ENCODE data around the gene MANF. TPM values are rescaled to one million over a fixed set of nuclear protein-coding genes. Genes with fewer than 3 reads are reported as not detected.

Gene MANF
- total and polyA plus RNA-seq, 2 of the 4 experiments (the other 2 are of a cell fraction): 65.4 to 122 TPM

DNA sequence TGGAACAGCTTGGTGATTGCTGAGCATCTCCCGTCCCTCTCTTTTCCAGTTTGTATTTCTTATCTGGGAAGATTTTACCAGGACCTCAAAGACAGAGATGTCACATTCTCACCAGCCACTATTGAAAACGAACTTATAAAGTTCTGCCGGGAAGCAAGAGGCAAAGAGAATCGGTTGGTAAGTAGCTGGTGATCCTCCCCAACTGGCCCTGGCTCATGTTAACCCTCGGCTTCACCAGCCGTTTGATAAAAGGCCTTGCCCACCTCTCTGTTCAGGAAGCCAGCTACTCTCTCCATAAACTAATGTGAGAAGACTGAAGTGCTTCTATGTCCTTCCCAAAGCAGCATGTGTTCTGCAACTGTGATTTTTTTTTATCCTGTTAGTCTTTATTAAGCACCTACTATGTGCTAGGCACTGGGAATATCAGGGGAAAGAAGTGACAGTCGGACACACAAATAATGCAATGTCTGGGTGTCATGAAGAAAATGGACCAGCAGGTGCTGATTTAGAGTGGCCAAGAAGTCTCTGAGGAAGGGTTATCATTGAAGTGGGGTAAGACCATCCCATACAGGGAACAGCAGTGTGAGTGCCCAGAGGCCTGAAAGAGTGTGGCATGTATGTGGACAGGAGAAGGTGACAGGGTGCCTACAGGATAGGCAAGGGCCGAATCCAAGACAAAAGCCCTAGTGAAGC lies 1.2 kb downstream of the MANF start:
- H4K5ac ChIP-seq (ENCODE audit: low read depth, low read length): no peak overlapping the region
- no peak overlapping the region for H3K18ac ChIP-seq (ENCODE audit: low read depth, low read length)
- no peak for ATAC-seq (ENCODE audit: low read depth)
- H3K9me3 ChIP-seq (ENCODE audit: control insufficient read depth, insufficient read depth, low read length): no peaks in the 10 kb centered on the region
- no peak overlapping the region for H2BK20ac ChIP-seq (ENCODE audit: low read depth, low read length)
- H3K79me1 ChIP-seq (ENCODE audit: low read depth in 1 of 2, low read length in 2 of 2): peaks cover 29 to 63% of the 10 kb centered on the region in 2 experiments
- H3K9me1 ChIP-seq (ENCODE audit: insufficient read depth, low read length): no peaks in the 10 kb centered on the region
- peak overlapping the region; percentile 20; the same call in 1 of the 2 replicates for H3K27ac ChIP-seq (ENCODE audit: insufficient read depth, low read length)
- H2AFZ ChIP-seq (replicated peaks; ENCODE audit: low read length, poor library complexity): no peak overlapping the region
- peak overlapping the region; percentile 65 for H3K4me3 ChIP-seq (ENCODE audit: insufficient read depth, low read depth, low read length)
- dilution Hi-C loops (cut with HindIII; ENCODE audit: low sequenced_read_pairs, unreplicated experiment): no loop called here
- ChIA-PET CTCF (interaction anchor here (0.5 to 0.9 kb wide), 3 partner anchors 88 to 770 kb away, joined by 3 read pairs; no protein-coding TSS in a partner anchor), POLR2A (ENCODE audit: unreplicated experiment) (no interaction called here)
- peak overlapping the region; percentile 96 for H2AK9ac ChIP-seq (replicated peaks; ENCODE audit: low read depth, low read length, poor library complexity)
- H3K4ac ChIP-seq (ENCODE audit: low read depth, low read length): no peak overlapping the region
- H4K8ac ChIP-seq (ENCODE audit: low read depth in 2 of 2, low read length in 2 of 2): no peak overlapping the region; a peak in 1 of 4 replicates
- no peaks in the 10 kb centered on the region for H3K27me3 ChIP-seq (ENCODE audit: control insufficient read depth, insufficient read depth, low read length)
- peak overlapping the region; percentile 64 for H3K14ac ChIP-seq (replicated peaks; ENCODE audit: low read depth, low read length)
- no peak overlapping the region for H2BK15ac ChIP-seq (ENCODE audit: low read depth, low read length)
- peaks cover 10% of the 10 kb centered on the region for H3K4me1 ChIP-seq (ENCODE audit: control insufficient read depth, insufficient read depth, low read length)
- H3K4me2 ChIP-seq (ENCODE audit: low read depth, low read length): peak overlapping the region; percentile 94
- no peak overlapping the region for H2BK120ac ChIP-seq (ENCODE audit: low read depth, low read length)
- peaks cover 26% of the 10 kb centered on the region for H3K36me3 ChIP-seq (ENCODE audit: control insufficient read depth, insufficient read depth, low read length)
- no peak for DNase-seq
- peak overlapping the region; percentile 71; the same call in 1 of the 2 replicates for H2AK5ac ChIP-seq (ENCODE audit: low read depth, low read length)
- H3K56ac ChIP-seq (ENCODE audit: extremely low read depth, insufficient read depth, low read length): peak overlapping the region; percentile 70; the same call in 1 of the 2 replicates
- in situ Hi-C loops (cut with MboI; ENCODE audit: low sequenced_read_pairs): loop anchor here (25.0 kb wide), 2 partner anchors 551 to 1049 kb away; partner anchors contain the start of genes PARP3, RASSF1, RRP9 and TUSC2
- H4K20me1 ChIP-seq (ENCODE audit: insufficient read depth, low read length): peaks cover 46% of the 10 kb centered on the region
- BruUV-seq (replicated peaks): TSS peak; percentile 75
- WGBS, 2 experiments (ENCODE audit: extremely low coverage in 2 of 2, insufficient read length in 1 of 2): no CpG with 5 or more reads among the region's 8 CpGs
- peak overlapping the region; percentile 77 for H3K23ac ChIP-seq (ENCODE audit: low read depth, low read length)
- H4K91ac ChIP-seq (ENCODE audit: insufficient read depth, low read depth, low read length): no peak overlapping the region
- intact Hi-C loops (cut with micrococcal nuclease): loop anchor here (5.0 kb wide), 3 partner anchors 414 to 1039 kb away; partner anchors contain the start of gene ZMYND10
- peak overlapping the region; percentile 93 for H3K9ac ChIP-seq (ENCODE audit: low read depth, low read length)
- H2BK5ac ChIP-seq (ENCODE audit: low read depth, low read length, poor library complexity, severe bottlenecking): no peak overlapping the region
- TF ChIP-seq RFX5 (IDR thresholded peaks at IDR 0.05; ENCODE audit: low read depth, low read length) (no peak), NFE2L2 (IDR thresholded peaks at IDR 0.05; ENCODE audit: low read depth, low read length) (no peak), FOS (IDR thresholded peaks at IDR 0.05; ENCODE audit: low read depth, low read length) (no peak), SMC3 (IDR thresholded peaks at IDR 0.05; ENCODE audit: low read depth, low read length) (no peak), CHD1 (IDR thresholded peaks at IDR 0.05; ENCODE audit: low read depth, low read length) (no peak), RCOR1 (IDR thresholded peaks at IDR 0.05; ENCODE audit: insufficient replicate concordance, low read length) (no peak), BHLHE40 (IDR thresholded peaks at IDR 0.05; ENCODE audit: low read depth, low read length) (no peak), POLR2A (IDR thresholded peaks at IDR 0.05; ENCODE audit: low read depth, low read length) (no peak), MAFK (IDR thresholded peaks at IDR 0.05; ENCODE audit: low read depth, low read length) (no peak), MXI1 (IDR thresholded peaks at IDR 0.05; ENCODE audit: borderline replicate concordance, low read depth, low read length) (no peak), CEBPB (IDR thresholded peaks at IDR 0.05; ENCODE audit: low read depth, low read length) (no peak), RAD21 (IDR thresholded peaks at IDR 0.05; ENCODE audit: low read length) (no peak)
- TF ChIP-seq, protein P1, sequence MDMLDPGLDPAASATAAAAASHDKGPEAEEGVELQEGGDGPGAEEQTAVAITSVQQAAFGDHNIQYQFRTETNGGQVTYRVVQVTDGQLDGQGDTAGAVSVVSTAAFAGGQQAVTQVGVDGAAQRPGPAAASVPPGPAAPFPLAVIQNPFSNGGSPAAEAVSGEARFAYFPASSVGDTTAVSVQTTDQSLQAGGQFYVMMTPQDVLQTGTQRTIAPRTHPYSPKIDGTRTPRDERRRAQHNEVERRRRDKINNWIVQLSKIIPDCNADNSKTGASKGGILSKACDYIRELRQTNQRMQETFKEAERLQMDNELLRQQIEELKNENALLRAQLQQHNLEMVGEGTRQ (IDR thresholded peaks at IDR 0.05; ENCODE audit: low read depth, low read length): no peak
- TF ChIP-seq, protein P2, sequence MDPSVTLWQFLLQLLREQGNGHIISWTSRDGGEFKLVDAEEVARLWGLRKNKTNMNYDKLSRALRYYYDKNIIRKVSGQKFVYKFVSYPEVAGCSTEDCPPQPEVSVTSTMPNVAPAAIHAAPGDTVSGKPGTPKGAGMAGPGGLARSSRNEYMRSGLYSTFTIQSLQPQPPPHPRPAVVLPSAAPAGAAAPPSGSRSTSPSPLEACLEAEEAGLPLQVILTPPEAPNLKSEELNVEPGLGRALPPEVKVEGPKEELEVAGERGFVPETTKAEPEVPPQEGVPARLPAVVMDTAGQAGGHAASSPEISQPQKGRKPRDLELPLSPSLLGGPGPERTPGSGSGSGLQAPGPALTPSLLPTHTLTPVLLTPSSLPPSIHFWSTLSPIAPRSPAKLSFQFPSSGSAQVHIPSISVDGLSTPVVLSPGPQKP (IDR thresholded peaks at IDR 0.05; ENCODE audit: borderline replicate concordance, low read depth, low read length): no peak
- TF ChIP-seq, protein P3, sequence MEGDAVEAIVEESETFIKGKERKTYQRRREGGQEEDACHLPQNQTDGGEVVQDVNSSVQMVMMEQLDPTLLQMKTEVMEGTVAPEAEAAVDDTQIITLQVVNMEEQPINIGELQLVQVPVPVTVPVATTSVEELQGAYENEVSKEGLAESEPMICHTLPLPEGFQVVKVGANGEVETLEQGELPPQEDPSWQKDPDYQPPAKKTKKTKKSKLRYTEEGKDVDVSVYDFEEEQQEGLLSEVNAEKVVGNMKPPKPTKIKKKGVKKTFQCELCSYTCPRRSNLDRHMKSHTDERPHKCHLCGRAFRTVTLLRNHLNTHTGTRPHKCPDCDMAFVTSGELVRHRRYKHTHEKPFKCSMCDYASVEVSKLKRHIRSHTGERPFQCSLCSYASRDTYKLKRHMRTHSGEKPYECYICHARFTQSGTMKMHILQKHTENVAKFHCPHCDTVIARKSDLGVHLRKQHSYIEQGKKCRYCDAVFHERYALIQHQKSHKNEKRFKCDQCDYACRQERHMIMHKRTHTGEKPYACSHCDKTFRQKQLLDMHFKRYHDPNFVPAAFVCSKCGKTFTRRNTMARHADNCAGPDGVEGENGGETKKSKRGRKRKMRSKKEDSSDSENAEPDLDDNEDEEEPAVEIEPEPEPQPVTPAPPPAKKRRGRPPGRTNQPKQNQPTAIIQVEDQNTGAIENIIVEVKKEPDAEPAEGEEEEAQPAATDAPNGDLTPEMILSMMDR (conservative IDR thresholded peaks at IDR 0.05; ENCODE audit: low read depth, low read length): no peak

Measured in IMR-90 (cell line).